NCI-H2227 treated with DMSO at 0.1 percent for 48 hours (cell line): ENCODE measurements around the gene MICAL3.

ENCODE experiments used
- DNase-seq: peaks from one replicate; lab custom pipeline; 2025; lab: John Stamatoyannopoulos, UW

The MICAL3 gene

DNA sequence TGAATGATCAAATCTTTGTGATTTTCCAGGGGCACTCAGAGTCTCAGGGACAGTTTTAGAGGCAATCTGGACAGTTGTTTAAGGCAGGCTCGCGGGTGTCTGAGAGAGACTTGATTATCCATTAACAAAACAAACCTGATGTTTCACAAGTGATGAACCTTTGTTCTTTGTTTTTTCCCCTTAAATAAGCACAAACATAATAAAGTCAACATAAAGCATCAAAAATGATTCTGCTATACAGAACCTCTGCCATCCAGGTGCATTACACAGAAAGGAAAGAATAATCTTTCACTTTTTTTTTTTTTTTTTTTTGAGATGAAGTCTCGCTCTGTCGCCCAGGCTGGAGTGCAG, 263.2 kb downstream of the MICAL3 start:
- no peak for DNase-seq

DNA sequence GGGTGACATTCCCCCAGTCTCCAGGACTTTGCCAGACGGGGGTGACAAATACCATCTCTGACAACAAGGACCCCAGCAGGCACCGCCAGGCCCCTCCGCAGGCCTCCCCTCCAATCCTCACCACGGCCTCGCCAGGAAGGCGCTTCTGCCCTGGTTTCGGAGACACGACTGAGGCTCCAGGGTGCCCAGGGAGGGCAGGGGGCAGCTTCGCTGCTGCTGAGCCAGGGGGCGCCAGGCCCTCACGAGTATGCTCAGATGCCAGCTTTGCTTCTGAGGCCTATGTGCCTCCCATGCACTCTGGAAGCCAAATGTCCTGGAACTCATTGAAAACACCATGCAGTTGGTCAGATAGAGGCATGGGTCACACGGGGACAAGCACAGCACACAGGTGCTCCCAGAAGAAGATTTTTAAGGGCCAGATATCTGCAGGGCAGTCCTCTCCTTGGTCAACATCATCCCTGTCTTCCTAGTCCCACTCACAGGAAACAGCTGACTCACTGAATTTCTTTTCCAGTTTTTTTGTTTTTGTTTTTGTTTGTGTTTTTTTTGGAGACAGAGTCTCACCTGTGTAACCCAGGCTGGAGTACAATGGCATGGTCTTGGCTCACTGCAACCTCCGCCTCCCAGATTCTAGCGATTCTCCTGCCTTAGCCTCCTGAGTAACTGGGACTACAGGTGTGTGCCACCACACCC, 270.0 kb downstream of the MICAL3 start:
- no peak for DNase-seq

DNA sequence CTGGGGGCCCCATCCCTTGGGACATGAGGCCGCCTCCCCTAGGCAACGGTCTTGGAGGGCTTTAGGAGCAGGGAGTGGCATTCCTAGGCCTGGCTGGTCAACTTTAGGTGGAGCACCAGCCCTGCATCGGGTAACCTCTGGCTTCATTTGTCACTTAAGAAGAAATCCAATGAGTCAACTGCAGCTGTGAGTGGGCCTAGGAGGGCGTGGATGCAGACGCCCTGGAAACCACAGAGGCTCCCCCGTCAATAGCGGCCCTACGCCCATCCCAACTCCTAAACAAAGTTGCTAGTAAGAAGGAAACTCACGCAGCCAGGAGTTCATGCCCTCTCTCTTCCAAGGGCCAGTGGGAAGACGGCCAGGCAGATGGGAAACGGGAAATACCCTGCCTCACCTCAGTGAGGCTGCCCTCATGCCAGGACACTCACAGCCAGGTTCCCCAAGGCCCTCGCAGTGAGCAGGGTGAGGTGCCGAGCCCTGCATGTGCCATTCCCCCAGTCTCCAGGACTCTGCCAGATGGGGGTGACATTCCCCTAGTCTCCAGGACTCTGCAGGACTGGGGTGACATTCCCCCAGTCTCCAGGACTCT, 270.9 kb downstream of the MICAL3 start:
- no peak for DNase-seq

DNA sequence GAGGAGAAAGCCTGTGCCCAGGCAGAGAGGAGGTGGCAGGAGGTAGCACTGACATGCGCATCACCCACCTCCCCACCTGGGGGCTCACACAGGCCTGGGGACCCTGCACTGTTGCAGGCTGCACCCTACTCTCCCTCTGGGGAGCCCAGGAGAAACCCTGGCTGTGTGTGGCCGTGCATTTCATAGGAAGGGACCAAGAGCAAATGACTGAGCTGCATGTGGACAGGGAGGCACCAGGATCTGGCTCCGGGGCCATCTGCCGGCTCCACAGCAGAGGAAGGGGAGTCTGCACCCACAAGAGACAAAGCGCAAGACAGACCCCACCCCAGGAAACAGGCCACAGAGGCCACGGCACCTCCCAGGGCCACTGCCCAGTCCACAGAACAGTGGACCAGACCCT, 272.8 kb downstream of the MICAL3 start:
- no peak for DNase-seq

DNA sequence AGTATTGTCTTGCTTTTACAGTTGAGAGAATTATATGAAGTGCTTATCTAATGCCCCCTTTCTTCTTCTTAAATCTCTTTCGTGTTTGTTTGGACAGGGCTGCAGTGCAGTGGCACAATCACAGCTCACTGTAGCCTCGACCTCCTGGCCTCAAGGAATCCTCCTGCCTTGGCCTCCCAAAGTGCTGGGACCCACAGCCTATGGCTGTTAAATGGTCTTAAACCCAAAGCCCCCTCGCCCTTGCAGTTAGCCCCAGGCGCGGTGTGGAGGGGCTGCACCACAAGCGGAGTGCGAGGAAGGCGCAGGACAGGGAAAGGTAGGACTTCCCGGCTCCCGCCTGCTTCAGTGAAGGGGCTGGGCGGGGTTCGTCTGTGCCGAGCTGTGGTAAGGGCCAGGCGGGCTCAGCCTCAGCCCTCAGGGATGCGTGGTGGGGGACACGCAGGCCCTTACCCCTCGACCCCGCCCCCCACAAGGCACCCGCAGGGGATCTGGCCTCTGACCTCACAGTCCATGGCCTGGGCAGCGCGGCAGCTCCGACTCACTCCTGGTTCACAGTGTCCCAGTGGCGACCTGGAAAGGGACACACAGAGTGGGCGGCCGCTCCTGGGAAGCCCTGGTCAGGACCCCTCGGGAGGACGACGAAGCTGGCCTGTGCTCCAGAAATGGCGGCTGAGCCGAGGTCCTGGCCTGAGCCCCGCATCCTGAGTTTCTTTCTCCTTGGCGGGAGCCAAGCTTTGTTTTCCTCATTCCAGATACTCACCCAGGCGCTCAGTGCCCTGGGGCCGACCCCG, 274.6 kb downstream of the MICAL3 start:
- no peak for DNase-seq

DNA sequence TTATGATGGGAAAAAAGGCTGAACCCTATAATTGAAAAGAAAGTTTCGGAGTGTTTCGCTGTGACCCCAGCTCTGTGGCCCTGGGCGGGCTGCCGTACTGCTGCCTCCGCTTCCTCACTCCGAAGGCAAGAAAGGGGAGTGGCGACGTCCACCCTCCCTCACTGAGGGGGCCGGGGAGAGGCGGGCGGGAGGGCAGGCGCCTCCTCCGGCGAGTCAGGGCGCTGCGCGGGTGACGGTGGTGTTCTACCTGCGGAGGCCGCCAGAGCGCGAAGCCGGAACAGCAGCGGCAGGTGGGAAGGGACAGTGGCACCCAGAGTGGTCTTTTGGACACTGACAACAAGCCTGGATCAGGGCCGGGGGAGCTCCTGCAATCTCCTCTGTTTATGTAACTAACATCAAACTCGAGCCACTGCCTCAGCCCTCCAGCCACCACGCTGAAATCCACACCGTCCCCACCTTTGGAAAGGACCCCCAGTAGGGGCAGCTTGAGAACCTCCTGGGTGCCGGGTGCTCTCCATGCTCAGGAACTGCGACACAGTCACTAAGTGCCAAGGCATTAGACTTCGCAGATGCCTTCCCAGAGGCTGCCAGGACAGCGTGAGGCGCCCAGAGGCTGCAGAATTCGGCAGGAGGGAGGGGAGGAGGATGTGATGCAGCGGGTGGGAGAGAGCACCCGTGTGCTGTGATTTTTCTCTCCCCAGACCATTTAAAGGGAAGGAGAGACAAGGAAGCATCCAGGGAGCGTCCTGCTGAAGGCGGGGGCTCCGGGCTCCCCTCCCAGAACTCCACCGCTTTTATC, 275.6 kb downstream of the MICAL3 start:
- no peak for DNase-seq

DNA sequence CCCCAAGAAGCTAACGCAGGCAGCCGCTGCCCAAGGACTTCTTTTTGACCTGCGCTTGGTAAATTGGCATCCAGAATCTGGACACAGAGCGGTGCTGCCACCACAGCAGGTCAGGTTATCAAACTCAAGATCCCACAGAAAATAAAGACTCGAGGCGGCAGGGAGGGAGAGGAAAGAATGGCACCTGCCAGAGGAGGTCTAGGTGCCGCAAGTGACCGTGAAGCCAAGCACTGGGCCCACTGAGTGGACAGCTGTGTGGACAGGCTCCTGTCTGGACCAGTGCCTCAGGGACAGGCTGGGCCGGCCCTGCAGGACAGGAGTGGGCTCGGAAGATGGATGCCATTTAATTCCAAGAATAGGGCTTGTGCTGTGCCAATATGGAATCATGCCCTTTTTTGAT, 277.4 kb downstream of the MICAL3 start:
- no peak for DNase-seq

DNA sequence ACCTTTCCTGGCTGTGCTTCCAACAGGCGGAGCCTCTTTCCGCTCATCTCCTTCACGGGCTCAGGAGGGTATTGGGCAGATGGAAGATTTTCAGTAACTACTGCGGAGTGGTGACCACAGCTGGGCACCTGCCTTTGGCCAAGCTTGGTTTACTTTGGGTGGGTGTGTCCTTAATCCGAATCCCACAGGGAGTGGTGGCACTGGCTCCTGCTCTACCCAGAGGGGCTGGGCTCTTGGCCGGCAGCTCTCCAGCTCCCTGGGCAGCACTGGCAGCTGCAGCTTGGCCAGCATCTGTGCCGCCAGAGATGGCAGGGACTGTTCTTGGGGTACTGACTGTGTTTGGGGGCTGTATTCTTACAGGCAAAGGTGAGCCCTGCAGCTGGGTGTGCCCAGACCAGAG, 279.9 kb downstream of the MICAL3 start:
- DNase-seq = no peak

DNA sequence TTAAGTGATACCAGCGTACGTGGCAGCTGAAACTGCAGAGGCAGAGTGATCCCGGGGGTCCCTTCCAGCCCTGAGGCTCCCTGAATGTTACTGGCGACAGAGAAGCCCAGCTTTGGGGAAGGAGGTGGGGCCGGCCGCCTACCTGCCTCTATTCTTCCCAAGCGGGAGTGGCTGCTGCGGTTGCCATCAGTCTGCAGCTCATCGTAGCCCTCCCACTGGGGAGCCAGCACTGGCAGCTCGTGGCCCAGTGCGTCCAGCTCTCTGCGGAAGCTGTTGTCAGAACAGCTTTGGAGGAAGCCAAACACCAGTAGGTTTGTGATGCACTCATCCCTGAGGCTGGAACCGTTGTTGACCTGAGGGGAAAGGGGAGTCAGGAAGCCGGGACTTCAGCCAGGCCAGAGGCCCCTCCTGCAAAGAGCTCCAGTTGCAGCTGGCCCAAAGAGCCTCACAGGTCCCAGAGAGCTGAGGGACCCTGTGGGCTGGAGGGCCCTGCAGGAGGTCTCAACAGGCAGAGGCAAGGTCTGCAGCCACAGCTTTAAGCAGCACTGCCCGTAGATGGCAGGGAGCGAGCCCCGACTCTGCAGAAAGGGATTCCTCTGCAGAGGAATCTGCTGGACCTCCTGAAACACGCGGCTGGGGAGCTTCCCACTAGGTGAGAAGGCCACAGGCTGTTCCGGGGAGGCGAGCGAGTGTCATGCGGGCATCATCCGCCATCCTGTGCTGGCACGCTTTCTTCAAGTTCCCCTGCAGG, 280.5 kb downstream of the MICAL3 start:
- no peak for DNase-seq

DNA sequence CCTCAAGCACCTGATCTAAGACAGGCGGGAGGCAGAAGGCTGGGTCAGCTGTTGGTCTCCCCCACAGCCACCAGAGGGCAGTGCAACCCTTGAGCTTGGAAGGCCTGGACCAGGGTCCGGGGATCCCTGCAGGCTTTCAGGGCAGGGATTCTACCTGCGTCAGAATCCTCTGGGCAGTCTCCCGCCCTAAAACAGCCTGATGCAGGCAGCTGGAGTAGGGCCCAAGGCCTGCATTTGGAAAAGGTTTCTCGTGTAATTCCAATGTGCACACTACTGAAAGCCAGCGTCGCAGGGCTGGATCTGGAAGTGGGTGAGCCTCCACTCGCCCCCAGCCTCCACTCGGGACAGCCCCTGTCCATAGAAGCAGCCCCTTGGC, 281.8 kb downstream of the MICAL3 start:
- DNase-seq = peak; percentile 36

DNA sequence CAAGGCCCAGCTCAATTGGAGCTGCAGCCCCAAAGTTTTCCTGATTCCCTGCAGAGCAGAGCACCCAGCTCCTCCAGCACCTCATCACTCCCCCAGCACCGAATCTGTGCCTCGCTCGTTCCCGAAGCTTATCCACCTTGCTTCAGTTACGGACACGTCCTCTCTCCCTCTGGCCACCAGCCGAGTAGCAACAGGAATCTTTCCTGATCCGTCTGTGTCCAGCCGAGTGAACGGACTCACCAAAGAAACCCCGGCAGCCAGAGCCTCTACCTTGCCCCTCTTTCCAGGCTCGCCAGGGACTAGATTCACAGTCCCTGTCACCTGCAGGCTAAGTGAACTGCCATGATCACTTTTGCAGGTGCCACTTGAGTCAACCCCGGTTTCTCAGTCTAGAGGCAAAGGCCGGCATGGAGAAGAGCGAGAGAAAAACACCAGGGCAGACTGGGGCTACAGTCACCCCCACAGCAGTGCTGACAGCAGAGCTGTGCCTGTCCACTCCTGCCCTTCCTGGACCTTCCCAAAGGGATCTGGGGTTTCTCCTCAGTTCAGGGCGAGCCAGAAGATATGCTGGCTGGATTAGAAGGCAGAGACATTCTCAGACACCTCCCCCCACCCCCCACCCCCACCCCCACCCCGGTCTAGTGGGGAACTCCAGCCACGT, 282.4 kb downstream of the MICAL3 start:
- DNase-seq = no peak

DNA sequence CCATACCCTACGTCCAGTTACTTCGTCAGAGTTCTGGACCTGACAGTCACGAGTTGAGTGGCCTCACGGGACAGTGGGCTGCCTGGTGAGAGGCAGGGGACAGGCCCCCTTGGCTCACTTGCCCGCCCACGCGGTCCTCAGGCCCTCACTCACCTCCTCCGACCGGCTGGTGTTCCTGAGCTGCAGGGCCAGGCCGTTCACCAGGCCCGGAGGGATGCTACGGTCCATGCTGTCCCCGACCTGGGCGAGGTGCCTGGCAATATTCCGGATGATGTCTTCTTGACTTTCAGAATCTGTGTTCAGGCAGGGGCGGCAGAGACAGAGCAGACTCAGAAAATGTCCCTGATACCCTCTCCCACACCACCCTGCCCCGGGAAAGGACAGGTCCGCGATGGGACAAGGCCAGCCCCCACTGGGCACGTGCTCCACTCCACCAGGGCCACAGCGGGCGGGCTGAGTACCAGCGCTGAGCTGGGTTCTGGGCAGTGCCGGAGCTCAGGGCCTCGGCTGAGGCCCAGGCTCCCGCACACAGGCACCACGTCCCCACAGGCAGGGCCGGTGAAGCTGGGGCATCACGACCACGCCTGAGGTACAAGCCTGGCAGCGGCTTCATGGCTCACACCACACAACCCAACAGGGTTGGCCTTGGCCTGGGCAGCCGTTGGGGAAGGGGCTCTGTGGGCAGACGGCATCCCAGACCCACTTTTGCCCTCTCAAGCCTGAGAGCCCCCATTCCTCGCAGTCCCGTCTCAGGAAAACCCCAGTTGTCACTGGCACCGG, 285.0 kb downstream of the MICAL3 start:
- no peak for DNase-seq

DNA sequence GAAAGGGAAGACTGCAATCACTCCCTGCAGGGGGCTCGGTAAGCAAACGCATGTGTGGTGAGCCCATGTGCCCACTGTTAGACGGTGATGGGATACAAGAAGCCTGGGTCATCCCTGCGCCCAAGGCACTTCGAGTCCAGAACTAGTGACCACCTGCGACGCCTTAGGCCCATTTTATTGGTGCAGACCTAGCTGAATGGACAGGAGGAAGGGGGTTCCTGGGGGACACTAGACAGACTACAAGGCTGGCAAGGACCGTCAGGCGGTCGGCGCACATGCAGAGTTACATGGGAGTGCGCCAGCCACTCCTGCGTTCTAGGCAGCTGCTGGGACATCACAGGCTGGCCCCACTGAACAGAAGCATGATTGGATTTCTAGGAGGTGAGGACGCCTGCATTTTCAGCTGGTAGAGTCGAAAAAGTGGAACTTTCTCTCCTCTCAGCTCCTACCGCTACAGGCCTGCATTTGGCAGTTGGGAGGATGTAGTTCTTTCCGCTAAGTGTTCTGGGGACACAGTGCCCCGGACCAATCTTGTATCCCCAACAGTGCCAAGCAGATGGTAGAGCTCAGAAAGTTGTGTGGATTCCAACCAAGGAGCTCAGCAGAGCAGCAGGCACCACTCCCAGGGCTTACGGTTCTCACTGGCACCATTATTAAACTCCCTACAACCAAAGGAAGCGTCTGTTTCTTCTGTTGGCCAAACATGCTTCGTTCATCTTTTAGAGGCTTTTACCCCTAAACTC, 285.8 kb downstream of the MICAL3 start:
- no peak for DNase-seq
